ENCODE data around the gene CRAMP1.

GRCh38 chr16:1667916-1668315 lies 55.8 kb downstream of the CRAMP1 start:
- TF ChIP-seq, protein P1, sequence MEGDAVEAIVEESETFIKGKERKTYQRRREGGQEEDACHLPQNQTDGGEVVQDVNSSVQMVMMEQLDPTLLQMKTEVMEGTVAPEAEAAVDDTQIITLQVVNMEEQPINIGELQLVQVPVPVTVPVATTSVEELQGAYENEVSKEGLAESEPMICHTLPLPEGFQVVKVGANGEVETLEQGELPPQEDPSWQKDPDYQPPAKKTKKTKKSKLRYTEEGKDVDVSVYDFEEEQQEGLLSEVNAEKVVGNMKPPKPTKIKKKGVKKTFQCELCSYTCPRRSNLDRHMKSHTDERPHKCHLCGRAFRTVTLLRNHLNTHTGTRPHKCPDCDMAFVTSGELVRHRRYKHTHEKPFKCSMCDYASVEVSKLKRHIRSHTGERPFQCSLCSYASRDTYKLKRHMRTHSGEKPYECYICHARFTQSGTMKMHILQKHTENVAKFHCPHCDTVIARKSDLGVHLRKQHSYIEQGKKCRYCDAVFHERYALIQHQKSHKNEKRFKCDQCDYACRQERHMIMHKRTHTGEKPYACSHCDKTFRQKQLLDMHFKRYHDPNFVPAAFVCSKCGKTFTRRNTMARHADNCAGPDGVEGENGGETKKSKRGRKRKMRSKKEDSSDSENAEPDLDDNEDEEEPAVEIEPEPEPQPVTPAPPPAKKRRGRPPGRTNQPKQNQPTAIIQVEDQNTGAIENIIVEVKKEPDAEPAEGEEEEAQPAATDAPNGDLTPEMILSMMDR (IDR thresholded peaks at IDR 0.05), result no peak
- no peak for TF ChIP-seq EZH2 (IDR thresholded peaks at IDR 0.05)
- no peak for TF ChIP-seq EZH2phosphoT487 (IDR thresholded peaks at IDR 0.05)

Measured in neural progenitor cell (in vitro differentiated cells).